K562 (cell line): ENCODE data around the gene ZNRF1. TPM values are rescaled to one million over a fixed set of nuclear protein-coding genes. Genes with fewer than 3 reads are reported as not detected.

Experiments
- ATAC-seq: fragments of 200-7000 bp; cut with Tn5 transposase; 3 replicates; pipeline ENCODE4 v1.9.1; 2020; ENCODE audit warnings: moderate library complexity
- BruUV-seq: library from RNA; stranded (reverse); fragments of 400-500 nt; replicated peaks from 2 replicates; lab custom pipeline; 2021; lab: Mats Ljungman, UMichigan
- CTCF ChIA-PET: fragments of 300-600 bp; formaldehyde crosslinking; extraction: SDS; loops from one replicate; lab custom pipeline; 2021; ENCODE audit warnings: low intra/inter-chr PET ratio; lab: Yijun Ruan, JAX
- POLR2A ChIA-PET: fragments of 300-600, 350-650 bp; sonication (Branson Sonifier 250); formaldehyde crosslinking; extraction: SDS; loops from one replicate; lab custom pipeline; 2021; ENCODE audit warnings: antibody characterized with exemption, inconsistent platforms; lab: Yijun Ruan, JAX
- DNase-seq, 4 experiments: peaks; one replicate each; pipeline versions ENCODE4 v3.0.0 to v3.0.0-alpha.2; 2011 to 2018; ENCODE audit warnings: low spot score in 3 of 4, mixed read lengths in 3 of 4; ENCODE audit errors: extremely low read depth in 1 of 4
- FAIRE-seq: peaks from 2 replicates; lab custom pipeline; 2011; peaks lifted over from hg19 to GRCh38; lab: Jason Lieb, UNC
- H2AFZ ChIP-seq: 2 replicates; pipeline ENCODE4 v1.6.0; 2011; ENCODE audit warnings: low read depth, low read length, control low read depth, inconsistent platforms
- H3K27ac ChIP-seq: fragments of 200-600 bp; 3 replicates; pipeline ENCODE4 v1.8.0; 2011; ENCODE audit warnings: low read depth, mild to moderate bottlenecking, control low read depth, inconsistent platforms, low read length, moderate library complexity, mixed read lengths; ENCODE audit errors: extremely low read depth
- H3K27me3 ChIP-seq, 2 experiments: fragments of 300-600 bp in 1 of 2; 2 replicates in 1 of 2; 3 replicates in 1 of 2; pipeline versions ENCODE4 v1.6.0 to v1.8.0; 2011; ENCODE audit warnings: inconsistent platforms in 2 of 2, low read length in 2 of 2, mild to moderate bottlenecking in 1 of 2, mixed read lengths in 1 of 2, moderate library complexity in 1 of 2; ENCODE audit not compliant: control insufficient read depth in 2 of 2, insufficient read depth in 2 of 2
- H3K36me3 ChIP-seq: fragments of 300-600 bp; 3 replicates; pipeline ENCODE4 v1.8.0; 2011; ENCODE audit warnings: mild to moderate bottlenecking, low read length, inconsistent platforms; ENCODE audit not compliant: control insufficient read depth, insufficient read depth
- H3K4me1 ChIP-seq, 2 experiments: fragments of 200-600 bp in 1 of 2; replicated peaks in 1 of 2; 2 replicates in 1 of 2; 3 replicates in 1 of 2; pipeline versions ENCODE4 v1.5.1 to v1.8.0; 2011; ENCODE audit warnings: inconsistent platforms in 2 of 2, low read length in 2 of 2, mild to moderate bottlenecking in 1 of 2, mixed read lengths in 1 of 2, moderate library complexity in 1 of 2; ENCODE audit not compliant: control insufficient read depth in 2 of 2, insufficient read depth in 2 of 2
- H3K4me2 ChIP-seq: 2 replicates; pipeline ENCODE4 v1.6.1; 2011; ENCODE audit warnings: low read length, control low read depth, inconsistent platforms, mixed read lengths; ENCODE audit not compliant: insufficient read depth
- H3K4me3 ChIP-seq: fragments of 200-600 bp; sonication (generic), shearing (Covaris generic); 2 replicates; pipeline ENCODE4 v1.5.1; 2016; ENCODE audit warnings: control low read depth, inconsistent platforms
- H3K79me2 ChIP-seq: fragments of 200-600 bp; 3 replicates; pipeline ENCODE4 v1.8.0; 2011; ENCODE audit warnings: low read length, inconsistent platforms; ENCODE audit not compliant: control insufficient read depth, insufficient read depth
- H3K9ac ChIP-seq, 2 experiments: 2 replicates each; pipeline versions ENCODE4 v1.6.0 to v1.6.1; 2011; ENCODE audit warnings: low read depth in 2 of 2, low read length in 2 of 2, control low read depth in 1 of 2, inconsistent platforms in 1 of 2, mild to moderate bottlenecking in 1 of 2, mixed read lengths in 1 of 2; ENCODE audit not compliant: insufficient read depth in 1 of 2
- H3K9me1 ChIP-seq: one replicate; pipeline ENCODE4 v1.6.0; 2011; ENCODE audit warnings: inconsistent platforms, mild to moderate bottlenecking, low read length, moderate library complexity; ENCODE audit not compliant: control insufficient read depth, insufficient read depth
- H3K9me3 ChIP-seq: replicated peaks from 2 replicates; pipeline ENCODE4 v1.5.1; 2011; ENCODE audit warnings: low read depth, low read length, inconsistent platforms; ENCODE audit not compliant: control insufficient read depth, insufficient read depth
- H4K20me1 ChIP-seq: replicated peaks from 2 replicates; pipeline ENCODE4 v1.6.1; 2011; ENCODE audit warnings: low read length, inconsistent platforms, mixed read lengths; ENCODE audit not compliant: control insufficient read depth, insufficient read depth
- CBX3 ChIP-seq, 2 experiments: IDR thresholded peaks; 1 replicate in 1 of 2; 2 replicates in 1 of 2; pipeline ENCODE4 v1.6.1; 2012; ENCODE audit warnings: inconsistent platforms in 2 of 2, low read length in 2 of 2, borderline replicate concordance in 1 of 2, control low read depth in 1 of 2
- KAT7 ChIP-seq: sonication (generic); formaldehyde crosslinking; IDR thresholded peaks from 2 replicates; pipeline ENCODE4 v1.8.0; 2022; ENCODE audit warnings: missing genetic modification reagents, mild to moderate bottlenecking, borderline replicate concordance
- NONO ChIP-seq, 2 experiments: fragments of 200-400 bp in 1 of 2; fragments of 450-650 bp in 1 of 2; formaldehyde crosslinking in 1 of 2; IDR thresholded peaks; 2 replicates each; pipeline ENCODE4 v1.6.1; 2017; ENCODE audit warnings: low read depth in 2 of 2, mild to moderate bottlenecking in 2 of 2, moderate library complexity in 2 of 2, low read length in 1 of 2
- RNF2 ChIP-seq: sonication (generic); IDR thresholded peaks from 2 replicates; pipeline ENCODE4 v1.6.1; 2016
- SMAD1 ChIP-seq: fragments of 150-350 bp; IDR thresholded peaks from 2 replicates; pipeline ENCODE4 v1.6.1; 2014; ENCODE audit warnings: low read length, low read depth; ENCODE audit not compliant: partially characterized antibody
- SMAD3 ChIP-seq: fragments of 450-650 bp; formaldehyde crosslinking; conservative IDR thresholded peaks from 2 replicates; pipeline ENCODE4 v1.4.0; 2020; ENCODE audit warnings: mild to moderate bottlenecking
- TAF7 ChIP-seq: fragments of 450-650 bp; IDR thresholded peaks from 2 replicates; pipeline ENCODE4 v1.6.1; 2016; ENCODE audit warnings: missing genetic modification characterization, missing compliant biosample characterization
- TRIM24 ChIP-seq, 2 experiments: fragments of 450-650 bp; IDR thresholded peaks; 2 replicates each; pipeline ENCODE4 v1.6.1; 2016
- TRIM28 ChIP-seq: fragments of 450-650 bp; IDR thresholded peaks from 2 replicates; pipeline ENCODE4 v1.6.1; 2017
- WHSC1 ChIP-seq: IDR thresholded peaks from one replicate; pipeline ENCODE4 v1.6.1; 2012; ENCODE audit warnings: low read length, control low read depth, inconsistent platforms
- ZNF140 ChIP-seq: fragments of 250-450 bp; sonication (Bioruptor Pico); IDR thresholded peaks from 2 replicates; pipeline ENCODE4 v1.8.0; 2021; ENCODE audit warnings: moderate library complexity, mild to moderate bottlenecking, inconsistent platforms
- ZNF696 ChIP-seq: fragments of 250-450 bp; sonication (Bioruptor Pico); conservative IDR thresholded peaks from 2 replicates; pipeline ENCODE4 v1.4.0; 2020; ENCODE audit warnings: mild to moderate bottlenecking, moderate library complexity
- ZSCAN29 ChIP-seq: fragments of 450-650 bp; IDR thresholded peaks from 2 replicates; pipeline ENCODE4 v1.6.1; 2017
- WGBS: fragments of 100-300 bp; shearing (Covaris generic); methylation state at CpG from one replicate; pipeline ENCODE4 v1.1.6; 2016; ENCODE audit warnings: low coverage, mixed read lengths; ENCODE audit not compliant: insufficient coverage; ENCODE audit errors: missing lambda C conversion rate; 5-methylcytosine and 5-hydroxymethylcytosine counted together
- in situ Hi-C: fragments of 300-500 bp; cut with MboI; formaldehyde crosslinking; loops from 4 replicates; pipeline ENCODE4 v1.15.0; 2018; ENCODE audit warnings: inconsistent platforms, mixed read lengths
- intact Hi-C: fragments of 100-400 bp; cut with micrococcal nuclease; formaldehyde crosslinking; loops from 2 replicates; pipeline ENCODE4 v1.14.2; 2022
- polyA plus RNA-seq, 8 experiments: library from polyadenylated mRNA; depleted of rRNA in 4 of 8; stranded (reverse) in 5 of 8; unstranded in 3 of 8; fragments of >200 nt; fragmentation: Nextera tagmentation in 2 of 8; fragmentation: Illumina TruSeq in 1 of 8; extraction: Ambion mirVana in 2 of 8; extraction: Trizol in 1 of 8; gene quantifications; 2 replicates each; pipeline versions ENCODE4 v1.2.1 to v1.2.3, GENCODE V29; 2011 to 2014; ENCODE audit warnings: inconsistent platforms in 1 of 8, missing spikeins in 1 of 8
- total RNA-seq, 7 experiments: library from RNA; depleted of rRNA in 6 of 7; stranded (reverse); fragments of >200 nt in 6 of 7; fragmentation: Illumina TruSeq in 2 of 7; extraction: Trizol in 2 of 7; gene quantifications; 2 replicates each; pipeline versions ENCODE4 v1.2.1 to v1.2.3, GENCODE V29; 2011 to 2021; ENCODE audit warnings: low replicate concordance in 1 of 7
- TF ChIP-seq, protein P1 (sequence below): fragments of 450-650 bp; IDR thresholded peaks from 2 replicates; pipeline ENCODE4 v1.6.1; 2018; ENCODE audit warnings: mild to moderate bottlenecking, low read depth; ENCODE audit not compliant: partially characterized antibody
- TF ChIP-seq, protein P2 (sequence below): sonication (generic); formaldehyde crosslinking; IDR thresholded peaks from 2 replicates; pipeline ENCODE4 v1.9.0; 2022; ENCODE audit warnings: mild to moderate bottlenecking, missing genetic modification reagents

ZNRF1 gene
- total and polyA plus RNA-seq, 9 of the 15 experiments (the other 6 are each of a cell fraction or from before 2014, with no cell fraction given) = 9.5 to 37.7 (median 20.0) TPM

DNA sequence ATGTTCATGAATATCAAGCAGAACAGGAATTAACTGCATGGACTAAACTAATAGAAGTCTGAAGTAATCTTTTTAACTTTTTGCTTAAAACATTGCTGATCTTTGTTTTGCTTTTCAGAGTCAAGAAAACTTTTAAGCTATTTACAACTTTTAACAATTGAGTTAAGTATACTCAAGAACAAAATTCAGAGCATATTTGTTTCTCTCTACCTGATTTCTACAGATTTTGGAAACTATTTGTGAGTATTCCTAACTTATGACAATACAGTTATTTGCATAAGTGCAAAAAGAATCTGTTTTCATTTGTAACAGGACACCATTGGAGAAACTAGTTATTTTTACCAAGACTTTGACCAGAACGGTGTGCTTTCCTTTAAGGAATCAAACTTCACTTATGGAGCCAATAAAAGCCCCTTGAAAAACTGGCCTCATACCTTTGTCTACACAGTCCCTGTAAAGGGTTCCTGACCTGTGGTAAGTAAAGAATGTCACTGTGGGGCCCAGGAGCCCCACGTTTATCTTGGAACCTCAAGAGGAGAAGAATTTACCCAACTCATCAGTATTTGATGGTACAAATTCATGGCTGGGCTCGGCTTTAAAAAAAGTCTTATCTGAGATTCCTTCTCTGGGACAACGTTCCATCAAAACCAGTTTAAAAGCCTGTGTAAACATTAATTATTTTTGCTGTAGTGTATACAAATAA, 129.0 kb downstream of the ZNRF1 start:
- Histone ChIP-seq H3K36me3 (no peaks in the 10 kb centered on the region), H3K9me3 (no peaks in the 10 kb centered on the region; the same call in none of the 2 replicates), H3K4me2 (no peak overlapping the region), H3K9me1 (no peaks in the 10 kb centered on the region), H3K4me3 (no peak overlapping the region), H3K27ac (no peak overlapping the region), H3K79me2 (no peaks in the 10 kb centered on the region), H3K27me3 (no peaks in the 10 kb centered on the region; a peak in 1 of 5 replicates), H2AFZ (no peak overlapping the region), H3K9ac (no peak overlapping the region), H3K4me1 (peaks cover 4 to 7% of the 10 kb centered on the region in 2 experiments; a peak in 4 of 5 replicates), H4K20me1 (no peaks in the 10 kb centered on the region)
- WGBS = 17% methylated on average over 4 of the region's 4 CpGs
- intact Hi-C loops (no loop called here), in situ Hi-C loops (loop anchor here (25.0 kb wide), 1 partner anchor 416 kb away; the partner anchor contains the start of gene MLKL)
- DNase-seq (no peak), FAIRE-seq (no peak), ATAC-seq (no peak)
- TF ChIP-seq TRIM24 (IDR thresholded peaks at IDR 0.05) (peak in 1 of 2 experiments; percentile 24; a peak in 1 of 4 replicates), ZNF696 (CRISPR knock-in tag) (no peak), SMAD1 (no peak), TRIM28 (0 out of 2 replicates have a peak, but pooled peaks have one; percentile 58), ZNF140 (CRISPR knock-in tag) (no peak), SMAD3 (no peak), KAT7 (CRISPR knock-in tag) (no peak), CBX3 (IDR thresholded peaks at IDR 0.05; ENCODE audit: borderline replicate concordance in 1 of 2, low read length in 2 of 2) (peak in 1 of 2 experiments; percentile 63; a peak in 1 of 3 replicates), TAF7 (tag) (no peak), NONO (IDR thresholded peaks at IDR 0.05; ENCODE audit: low read depth in 2 of 2, low read length in 1 of 2) (no peak), RNF2 (no peak), WHSC1 (no peak), ZSCAN29 (peak; percentile 40; the same call in 1 of the 2 replicates)
- TF ChIP-seq, protein P1, sequence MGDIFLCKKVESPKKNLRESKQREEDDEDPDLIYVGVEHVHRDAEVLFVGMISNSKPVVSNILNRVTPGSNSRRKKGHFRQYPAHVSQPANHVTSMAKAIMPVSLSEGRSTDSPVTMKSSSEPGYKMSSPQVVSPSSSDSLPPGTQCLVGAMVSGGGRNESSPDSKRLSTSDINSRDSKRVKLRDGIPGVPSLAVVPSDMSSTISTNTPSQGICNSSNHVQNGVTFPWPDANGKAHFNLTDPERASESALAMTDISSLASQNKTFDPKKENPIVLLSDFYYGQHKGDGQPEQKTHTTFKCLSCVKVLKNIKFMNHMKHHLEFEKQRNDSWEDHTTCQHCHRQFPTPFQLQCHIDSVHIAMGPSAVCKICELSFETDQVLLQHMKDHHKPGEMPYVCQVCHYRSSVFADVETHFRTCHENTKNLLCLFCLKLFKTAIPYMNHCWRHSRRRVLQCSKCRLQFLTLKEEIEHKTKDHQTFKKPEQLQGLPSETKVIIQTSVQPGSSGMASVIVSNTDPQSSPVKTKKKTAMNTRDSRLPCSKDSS = peak; percentile 57
- TF ChIP-seq, protein P2, sequence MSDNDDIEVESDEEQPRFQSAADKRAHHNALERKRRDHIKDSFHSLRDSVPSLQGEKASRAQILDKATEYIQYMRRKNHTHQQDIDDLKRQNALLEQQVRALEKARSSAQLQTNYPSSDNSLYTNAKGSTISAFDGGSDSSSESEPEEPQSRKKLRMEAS (CRISPR knock-in tag) = no peak
- CTCF ChIA-PET = no interaction called here
- POLR2A ChIA-PET = no interaction called here
- no TSS peak for BruUV-seq
